ENCODE measurements around the gene RPAP3. TPM values are rescaled to one million over a fixed set of nuclear protein-coding genes. Genes with fewer than 3 reads are reported as not detected.

Gene RPAP3
- total and polyA plus RNA-seq, 2 of the 4 experiments (the other 2 are of a cell fraction) = 10.6 to 13.4 TPM

DNA sequence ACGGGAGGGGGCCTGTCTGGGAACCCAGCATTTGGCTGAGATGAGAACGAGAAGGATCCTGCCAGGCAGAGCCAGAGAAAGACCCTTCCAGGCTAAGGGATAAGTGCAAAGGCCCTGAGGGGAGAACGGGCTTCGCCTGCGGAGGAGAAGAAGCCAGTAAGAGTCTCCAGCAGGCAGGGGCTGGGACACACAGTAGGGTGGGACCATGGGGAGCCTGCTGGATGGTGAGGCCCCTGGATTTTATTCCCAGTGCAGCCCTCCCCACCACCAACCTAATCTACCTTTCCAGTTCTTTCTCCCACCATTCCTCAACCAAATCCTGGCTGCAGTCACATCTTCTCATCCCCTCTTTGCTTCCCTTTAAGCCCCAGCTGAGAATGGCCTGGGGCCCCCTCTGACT is 40.2 kb upstream of the RPAP3 start:
- H4K8ac ChIP-seq (ENCODE audit: low read depth in 2 of 2, low read length in 2 of 2) = no peak overlapping the region
- ChIA-PET POLR2A (ENCODE audit: unreplicated experiment) (no interaction called here), CTCF (no interaction called here)
- H3K27me3 ChIP-seq (ENCODE audit: control insufficient read depth, insufficient read depth, low read length) = peaks cover 32% of the 10 kb centered on the region
- H4K5ac ChIP-seq (ENCODE audit: low read depth, low read length) = no peak overlapping the region
- H3K4ac ChIP-seq (ENCODE audit: low read depth, low read length) = no peak overlapping the region
- in situ Hi-C loops (cut with MboI; ENCODE audit: low sequenced_read_pairs) (loop anchor here (10.0 kb wide), 1 partner anchor 89 kb away; no protein-coding TSS in a partner anchor), intact Hi-C loops (cut with micrococcal nuclease) (no loop called here), dilution Hi-C loops (cut with HindIII; ENCODE audit: low sequenced_read_pairs, unreplicated experiment) (no loop called here)
- H2AK9ac ChIP-seq (replicated peaks; ENCODE audit: low read depth, low read length, poor library complexity) = no peak overlapping the region
- ATAC-seq (ENCODE audit: low read depth) (no peak), DNase-seq (no peak)
- H2BK5ac ChIP-seq (ENCODE audit: low read depth, low read length, poor library complexity, severe bottlenecking) = no peak overlapping the region
- H3K4me2 ChIP-seq (ENCODE audit: low read depth, low read length) = no peak overlapping the region
- no peaks in the 10 kb centered on the region for H3K9me3 ChIP-seq (ENCODE audit: control insufficient read depth, insufficient read depth, low read length)
- H3K9me1 ChIP-seq (ENCODE audit: insufficient read depth, low read length) = no peaks in the 10 kb centered on the region
- H3K79me1 ChIP-seq (ENCODE audit: low read depth in 1 of 2, low read length in 2 of 2) = no peaks in the 10 kb centered on the region
- TF ChIP-seq, protein P1, sequence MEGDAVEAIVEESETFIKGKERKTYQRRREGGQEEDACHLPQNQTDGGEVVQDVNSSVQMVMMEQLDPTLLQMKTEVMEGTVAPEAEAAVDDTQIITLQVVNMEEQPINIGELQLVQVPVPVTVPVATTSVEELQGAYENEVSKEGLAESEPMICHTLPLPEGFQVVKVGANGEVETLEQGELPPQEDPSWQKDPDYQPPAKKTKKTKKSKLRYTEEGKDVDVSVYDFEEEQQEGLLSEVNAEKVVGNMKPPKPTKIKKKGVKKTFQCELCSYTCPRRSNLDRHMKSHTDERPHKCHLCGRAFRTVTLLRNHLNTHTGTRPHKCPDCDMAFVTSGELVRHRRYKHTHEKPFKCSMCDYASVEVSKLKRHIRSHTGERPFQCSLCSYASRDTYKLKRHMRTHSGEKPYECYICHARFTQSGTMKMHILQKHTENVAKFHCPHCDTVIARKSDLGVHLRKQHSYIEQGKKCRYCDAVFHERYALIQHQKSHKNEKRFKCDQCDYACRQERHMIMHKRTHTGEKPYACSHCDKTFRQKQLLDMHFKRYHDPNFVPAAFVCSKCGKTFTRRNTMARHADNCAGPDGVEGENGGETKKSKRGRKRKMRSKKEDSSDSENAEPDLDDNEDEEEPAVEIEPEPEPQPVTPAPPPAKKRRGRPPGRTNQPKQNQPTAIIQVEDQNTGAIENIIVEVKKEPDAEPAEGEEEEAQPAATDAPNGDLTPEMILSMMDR (conservative IDR thresholded peaks at IDR 0.05; ENCODE audit: low read depth, low read length) = no peak
- TF ChIP-seq RFX5 (IDR thresholded peaks at IDR 0.05; ENCODE audit: low read depth, low read length) = no peak
- no peak for TF ChIP-seq RCOR1 (IDR thresholded peaks at IDR 0.05; ENCODE audit: insufficient replicate concordance, low read length)
- no peak for TF ChIP-seq BHLHE40 (IDR thresholded peaks at IDR 0.05; ENCODE audit: low read depth, low read length)
- no peak for TF ChIP-seq POLR2A (IDR thresholded peaks at IDR 0.05; ENCODE audit: low read depth, low read length)
- no peak for TF ChIP-seq FOS (IDR thresholded peaks at IDR 0.05; ENCODE audit: low read depth, low read length)
- TF ChIP-seq RAD21 (IDR thresholded peaks at IDR 0.05; ENCODE audit: low read length) = no peak
- TF ChIP-seq MAFK (IDR thresholded peaks at IDR 0.05; ENCODE audit: low read depth, low read length) = no peak
- no peak for TF ChIP-seq MXI1 (IDR thresholded peaks at IDR 0.05; ENCODE audit: borderline replicate concordance, low read depth, low read length)
- TF ChIP-seq, protein P2, sequence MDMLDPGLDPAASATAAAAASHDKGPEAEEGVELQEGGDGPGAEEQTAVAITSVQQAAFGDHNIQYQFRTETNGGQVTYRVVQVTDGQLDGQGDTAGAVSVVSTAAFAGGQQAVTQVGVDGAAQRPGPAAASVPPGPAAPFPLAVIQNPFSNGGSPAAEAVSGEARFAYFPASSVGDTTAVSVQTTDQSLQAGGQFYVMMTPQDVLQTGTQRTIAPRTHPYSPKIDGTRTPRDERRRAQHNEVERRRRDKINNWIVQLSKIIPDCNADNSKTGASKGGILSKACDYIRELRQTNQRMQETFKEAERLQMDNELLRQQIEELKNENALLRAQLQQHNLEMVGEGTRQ (IDR thresholded peaks at IDR 0.05; ENCODE audit: low read depth, low read length) = no peak
- no peak for TF ChIP-seq SMC3 (IDR thresholded peaks at IDR 0.05; ENCODE audit: low read depth, low read length)
- TF ChIP-seq MAZ (IDR thresholded peaks at IDR 0.05; ENCODE audit: borderline replicate concordance, low read depth, low read length) = no peak
- no peak for TF ChIP-seq NFE2L2 (IDR thresholded peaks at IDR 0.05; ENCODE audit: low read depth, low read length)
- no peak overlapping the region for H3K23ac ChIP-seq (ENCODE audit: low read depth, low read length)
- H4K20me1 ChIP-seq (ENCODE audit: insufficient read depth, low read length) = no peaks in the 10 kb centered on the region
- H3K56ac ChIP-seq (ENCODE audit: extremely low read depth, insufficient read depth, low read length) = no peak overlapping the region
- no TSS peak for BruUV-seq (replicated peaks)
- H3K4me3 ChIP-seq (ENCODE audit: insufficient read depth, low read depth, low read length) = no peak overlapping the region
- no peak overlapping the region for H3K27ac ChIP-seq (ENCODE audit: insufficient read depth, low read length)
- H3K18ac ChIP-seq (ENCODE audit: low read depth, low read length) = no peak overlapping the region
- H3K9ac ChIP-seq (ENCODE audit: low read depth, low read length) = no peak overlapping the region
- no peak overlapping the region for H3K14ac ChIP-seq (replicated peaks; ENCODE audit: low read depth, low read length)
- H3K36me3 ChIP-seq (ENCODE audit: control insufficient read depth, insufficient read depth, low read length) = no peaks in the 10 kb centered on the region
- peaks cover 2% of the 10 kb centered on the region; the same call in 1 of the 2 replicates for H3K4me1 ChIP-seq (ENCODE audit: control insufficient read depth, insufficient read depth, low read length)
- no peak overlapping the region for H2AK5ac ChIP-seq (ENCODE audit: low read depth, low read length)
- H2AFZ ChIP-seq (replicated peaks; ENCODE audit: low read length, poor library complexity) = no peak overlapping the region
- WGBS, 2 experiments (ENCODE audit: extremely low coverage in 2 of 2, insufficient read length in 1 of 2) = 50% methylated on average over 2 of the region's 5 CpGs; no CpG with 5 or more reads in 1 of the 2 experiments
- H2BK20ac ChIP-seq (ENCODE audit: low read depth, low read length) = no peak overlapping the region
- H2BK15ac ChIP-seq (ENCODE audit: low read depth, low read length) = no peak overlapping the region
- no peak overlapping the region for H2BK120ac ChIP-seq (ENCODE audit: low read depth, low read length)
- no peak overlapping the region for H4K91ac ChIP-seq (ENCODE audit: insufficient read depth, low read depth, low read length)
